Measurements from ENCODE around the gene URB2. TPM values are rescaled to one million over a fixed set of nuclear protein-coding genes. Genes with fewer than 3 reads are reported as not detected.

URB2 gene
- total RNA-seq, 1 donor, result 9.0 TPM

DNA sequence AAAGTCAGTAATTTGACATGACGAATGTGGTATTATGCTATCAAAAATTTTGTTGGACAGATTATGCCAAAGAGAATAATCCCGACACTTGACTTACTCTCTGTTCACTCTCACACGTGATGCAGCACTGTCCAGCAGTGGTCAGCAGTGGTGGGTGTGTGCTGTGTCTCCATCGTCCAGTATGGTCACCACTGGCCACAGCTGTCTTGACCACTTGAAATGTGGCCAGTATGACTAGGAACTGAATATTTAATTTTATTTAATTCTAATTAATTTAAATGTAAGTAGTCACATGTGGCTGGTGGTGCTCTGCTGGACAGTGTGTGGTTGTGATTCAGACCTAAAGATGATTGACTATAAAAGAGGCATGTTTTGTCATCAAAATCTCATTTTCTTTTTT, 24.0 kb downstream of the URB2 start:
- no peaks in the 10 kb centered on the region for H4K20me1 ChIP-seq (ENCODE audit: insufficient read depth, low read length)
- no peaks in the 10 kb centered on the region for H3K79me2 ChIP-seq (ENCODE audit: insufficient read depth, low read length)
- H3K27ac ChIP-seq (ENCODE audit: low read depth, low read length), result no peak overlapping the region
- no peak overlapping the region for H2AFZ ChIP-seq (ENCODE audit: low read length)
- H3K4me3 ChIP-seq (ENCODE audit: insufficient read depth, low read length), result no peak overlapping the region
- no peak for TF ChIP-seq CTCF (IDR thresholded peaks at IDR 0.05; ENCODE audit: extremely low read depth, low read depth, low read length)
- no peak for DNase-seq (ENCODE audit: insufficient read length, low spot score, missing footprints)
- no peaks in the 10 kb centered on the region for H3K27me3 ChIP-seq (ENCODE audit: insufficient read depth, low read length)
- H3K4me2 ChIP-seq (ENCODE audit: insufficient read depth, low read length), result no peak overlapping the region
- H3K36me3 ChIP-seq (ENCODE audit: insufficient read depth, low read length), result peaks cover 61% of the 10 kb centered on the region
- H3K4me1 ChIP-seq (ENCODE audit: insufficient read depth, low read length), result no peaks in the 10 kb centered on the region
- no peaks in the 10 kb centered on the region for H3K9me3 ChIP-seq (ENCODE audit: low read depth, low read length)

GRCh38 chr1:229651546-229651945, 25.5 kb downstream of the URB2 start:
- peaks cover 58% of the 10 kb centered on the region for H3K36me3 ChIP-seq (ENCODE audit: insufficient read depth, low read length)

DNA sequence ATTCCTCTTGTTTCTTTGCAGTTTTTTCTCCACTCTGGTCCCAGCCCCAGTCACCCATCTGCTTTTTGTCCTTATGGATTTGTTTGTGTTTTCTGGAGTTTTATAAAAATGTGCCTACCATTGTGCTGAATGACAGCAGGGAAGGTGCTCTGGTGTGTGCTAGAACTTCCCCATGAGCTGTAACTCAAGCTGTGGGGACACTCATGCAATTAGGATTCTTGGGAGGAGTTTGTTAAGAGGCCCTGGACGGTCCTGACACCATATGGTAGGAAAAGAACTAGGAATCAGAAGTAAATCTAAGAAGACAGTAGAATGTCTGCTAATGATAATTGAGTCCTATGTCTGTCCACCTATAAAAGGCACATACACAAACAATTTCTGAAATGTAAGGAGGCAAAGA, 27.4 kb downstream of the URB2 start:
- H2AFZ ChIP-seq (ENCODE audit: low read length), result no peak overlapping the region
- H3K27ac ChIP-seq (ENCODE audit: low read depth, low read length), result no peak overlapping the region
- TF ChIP-seq CTCF (IDR thresholded peaks at IDR 0.05; ENCODE audit: extremely low read depth, low read depth, low read length), result no peak
- H3K4me3 ChIP-seq (ENCODE audit: insufficient read depth, low read length), result no peak overlapping the region
- H3K27me3 ChIP-seq (ENCODE audit: insufficient read depth, low read length), result no peaks in the 10 kb centered on the region
- no peaks in the 10 kb centered on the region for H4K20me1 ChIP-seq (ENCODE audit: insufficient read depth, low read length)
- no peaks in the 10 kb centered on the region for H3K4me1 ChIP-seq (ENCODE audit: insufficient read depth, low read length)
- H3K79me2 ChIP-seq (ENCODE audit: insufficient read depth, low read length), result no peaks in the 10 kb centered on the region
- H3K36me3 ChIP-seq (ENCODE audit: insufficient read depth, low read length), result peaks cover 54% of the 10 kb centered on the region
- no peak for DNase-seq (ENCODE audit: insufficient read length, low spot score, missing footprints)
- H3K9me3 ChIP-seq (ENCODE audit: low read depth, low read length), result no peaks in the 10 kb centered on the region
- H3K4me2 ChIP-seq (ENCODE audit: insufficient read depth, low read length), result no peak overlapping the region

More at GRCh38 chr1:229651546-229651945, 25.5 kb downstream of the URB2 start:
- no peak overlapping the region for H3K4me3 ChIP-seq (ENCODE audit: insufficient read depth, low read length)
- no peak for TF ChIP-seq CTCF (IDR thresholded peaks at IDR 0.05; ENCODE audit: extremely low read depth, low read depth, low read length)
- H3K4me2 ChIP-seq (ENCODE audit: insufficient read depth, low read length), result no peak overlapping the region
- H3K9me3 ChIP-seq (ENCODE audit: low read depth, low read length), result no peaks in the 10 kb centered on the region
- H2AFZ ChIP-seq (ENCODE audit: low read length), result no peak overlapping the region
- no peaks in the 10 kb centered on the region for H4K20me1 ChIP-seq (ENCODE audit: insufficient read depth, low read length)
- H3K27ac ChIP-seq (ENCODE audit: low read depth, low read length), result no peak overlapping the region
- no peaks in the 10 kb centered on the region for H3K27me3 ChIP-seq (ENCODE audit: insufficient read depth, low read length)
- DNase-seq (ENCODE audit: insufficient read length, low spot score, missing footprints), result no peak
- H3K79me2 ChIP-seq (ENCODE audit: insufficient read depth, low read length), result no peaks in the 10 kb centered on the region
- H3K4me1 ChIP-seq (ENCODE audit: insufficient read depth, low read length), result no peaks in the 10 kb centered on the region

GRCh38 chr1:229655781-229656180, 29.7 kb downstream of the URB2 start:
- Histone ChIP-seq H3K79me2 (ENCODE audit: insufficient read depth, low read length) (no peaks in the 10 kb centered on the region), H3K36me3 (ENCODE audit: insufficient read depth, low read length) (peaks cover 52% of the 10 kb centered on the region), H3K27me3 (ENCODE audit: insufficient read depth, low read length) (no peaks in the 10 kb centered on the region), H3K9me3 (ENCODE audit: low read depth, low read length) (no peaks in the 10 kb centered on the region), H2AFZ (ENCODE audit: low read length) (no peak overlapping the region), H4K20me1 (ENCODE audit: insufficient read depth, low read length) (no peaks in the 10 kb centered on the region), H3K4me1 (ENCODE audit: insufficient read depth, low read length) (no peaks in the 10 kb centered on the region), H3K4me2 (ENCODE audit: insufficient read depth, low read length) (no peak overlapping the region), H3K4me3 (ENCODE audit: insufficient read depth, low read length) (no peak overlapping the region), H3K27ac (ENCODE audit: low read depth, low read length) (no peak overlapping the region)
- DNase-seq (ENCODE audit: insufficient read length, low spot score, missing footprints), result no peak
- no peak for TF ChIP-seq CTCF (IDR thresholded peaks at IDR 0.05; ENCODE audit: extremely low read depth, low read depth, low read length)
